Neutrophil (primary cell): ENCODE measurements around the gene AQP2.
A peak's percentile ranks its signal among the peaks of the same experiment; 100 is the strongest.

Source experiments
- H3K27ac ChIP-seq: fragments of 200-600 bp; sonication (generic); 2 replicates; pipeline ENCODE4 v1.5.1; 2016; ENCODE audit warnings: mild to moderate bottlenecking, moderate library complexity
- H3K27me3 ChIP-seq: fragments of 200-600 bp; sonication (generic); 2 replicates; pipeline ENCODE4 v1.6.0; 2016; ENCODE audit warnings: mild to moderate bottlenecking
- H3K36me3 ChIP-seq: fragments of 200-600 bp; sonication (generic); 2 replicates; pipeline ENCODE4 v1.5.1; 2017
- H3K4me1 ChIP-seq, 2 experiments: fragments of 200-600 bp in 1 of 2; sonication (generic) in 1 of 2; 1 replicate in 1 of 2; 2 replicates in 1 of 2; pipeline versions ENCODE4 v1.5.1 to v1.6.1; 2013 to 2016; ENCODE audit warnings: low read depth in 1 of 2, low read length in 1 of 2, mild to moderate bottlenecking in 1 of 2, moderate library complexity in 1 of 2; ENCODE audit not compliant: control insufficient read depth in 1 of 2, insufficient read depth in 1 of 2
- H3K4me3 ChIP-seq, 2 experiments: fragments of 200-600 bp in 1 of 2; sonication (generic) in 1 of 2; 1 replicate in 1 of 2; 2 replicates in 1 of 2; pipeline ENCODE4 v1.5.1; 2013 to 2016; ENCODE audit warnings: low read depth in 1 of 2, low read length in 1 of 2, mild to moderate bottlenecking in 1 of 2, moderate library complexity in 1 of 2
- H3K9me3 ChIP-seq: fragments of 200-600 bp; sonication (generic); 2 replicates; pipeline ENCODE4 v1.5.1; 2016
- CTCF ChIP-seq: fragments of 200-600 bp; sonication (generic); IDR thresholded peaks from 2 replicates; pipeline ENCODE4 v1.5.1; 2016; ENCODE audit warnings: antibody characterized with exemption

Gene AQP2

GRCh38 chr12:49943625-49943960 lies 6.9 kb upstream of the AQP2 start:
- peak overlapping the region; percentile 67 for H3K27ac ChIP-seq
- no peak overlapping the region for H3K4me3 ChIP-seq
- H3K9me3 ChIP-seq, result no peaks in the 10 kb centered on the region
- no peak for TF ChIP-seq CTCF
- no peaks in the 10 kb centered on the region for H3K36me3 ChIP-seq
- peaks cover 30% of the 10 kb centered on the region for H3K27me3 ChIP-seq
- peaks cover 42 to 46% of the 10 kb centered on the region in 2 experiments for H3K4me1 ChIP-seq

- H3K27ac ChIP-seq, result peak overlapping the region; percentile 67
- H3K36me3 ChIP-seq, result no peaks in the 10 kb centered on the region
These were observed 6.5 kb upstream of the AQP2 start for GRCh38 chr12:49944046-49944445.

GRCh38 chr12:49944718-49945117 lies 5.8 kb upstream of the AQP2 start:
- peaks cover 42 to 46% of the 10 kb centered on the region in 2 experiments for H3K4me1 ChIP-seq
- peaks cover 42% of the 10 kb centered on the region for H3K27me3 ChIP-seq
- H3K9me3 ChIP-seq, result no peaks in the 10 kb centered on the region
- H3K36me3 ChIP-seq, result no peaks in the 10 kb centered on the region
- H3K27ac ChIP-seq, result peak overlapping the region; percentile 67
- TF ChIP-seq CTCF, result no peak
- H3K4me3 ChIP-seq, result peak overlapping the region in 1 of 2 experiments; percentile 51

More at GRCh38 chr12:49944046-49944445, 6.5 kb upstream of the AQP2 start:
- no peak for TF ChIP-seq CTCF
- H3K27me3 ChIP-seq, result peaks cover 35% of the 10 kb centered on the region
- H3K9me3 ChIP-seq, result no peaks in the 10 kb centered on the region
- H3K4me1 ChIP-seq, result peaks cover 42 to 46% of the 10 kb centered on the region in 2 experiments
- no peak overlapping the region for H3K4me3 ChIP-seq

- Histone ChIP-seq H3K27me3 (peaks cover 50% of the 10 kb centered on the region), H3K27ac (peak overlapping the region; percentile 67), H3K4me1 (peaks cover 42 to 46% of the 10 kb centered on the region in 2 experiments), H3K36me3 (no peaks in the 10 kb centered on the region), H3K9me3 (no peaks in the 10 kb centered on the region), H3K4me3 (peak overlapping the region; percentile 51 to 52)
- TF ChIP-seq CTCF, result peak; percentile 59
These were observed 5.0 kb upstream of the AQP2 start for GRCh38 chr12:49945394-49946080.

GRCh38 chr12:49946086-49946485 lies 4.5 kb upstream of the AQP2 start:
- Histone ChIP-seq H3K4me3 (no peak overlapping the region), H3K27ac (no peak overlapping the region)
- TF ChIP-seq CTCF, result no peak

More at GRCh38 chr12:49946086-49946485, 4.5 kb upstream of the AQP2 start:
- no peaks in the 10 kb centered on the region for H3K9me3 ChIP-seq
- peaks cover 55% of the 10 kb centered on the region for H3K27me3 ChIP-seq
- peaks cover 42 to 46% of the 10 kb centered on the region in 2 experiments for H3K4me1 ChIP-seq
- H3K36me3 ChIP-seq, result no peaks in the 10 kb centered on the region
